Measurements from ENCODE around the gene CORO2A.

- TF ChIP-seq CTCF (IDR thresholded peaks at IDR 0.05) = no peak
- no peak for TF ChIP-seq POLR2A (IDR thresholded peaks at IDR 0.05; ENCODE audit: low read depth)
Observed at GRCh38 chr9:98159301-98159700, 33.1 kb downstream of the CORO2A start.

Data from esophagus muscularis mucosa (tissue), 3 donors.